Neural cell (in vitro differentiated cells): ENCODE results near the gene SYT11.
"Not testable (repeated sequence)": the region's sequence is repeated elsewhere in the genome, so short reads cannot be mapped to it uniquely, and the experiment has no call there.

Source experiments
- CTCF ChIP-seq: fragments of 450-650 bp; IDR thresholded peaks from 2 replicates; pipeline ENCODE4 v1.5.1; 2014; ENCODE audit warnings: antibody characterized with exemption, mild to moderate bottlenecking, moderate library complexity; ENCODE audit not compliant: poor library complexity, severe bottlenecking
- POLR2AphosphoS5 ChIP-seq: IDR thresholded peaks from 2 replicates; pipeline ENCODE4 v1.6.1; 2012
- REST ChIP-seq: IDR thresholded peaks from 2 replicates; pipeline ENCODE4 v1.6.1; 2012; ENCODE audit warnings: borderline replicate concordance
- TAF1 ChIP-seq: IDR thresholded peaks from 2 replicates; pipeline ENCODE4 v1.6.1; 2012; ENCODE audit warnings: low read depth

- not testable (repeated sequence) for TF ChIP-seq CTCF, TAF1, REST, POLR2AphosphoS5
Measured at GRCh38 chr1:155896476-155896875, 37.1 kb downstream of the SYT11 start.
